ENCODE results near the gene HCCS.

Gene HCCS

GRCh38 chrX:11089802-11090201 is 21.3 kb upstream of the HCCS start:
- TF ChIP-seq CTCF (conservative IDR thresholded peaks at IDR 0.05; ENCODE audit: low read depth, low read length): no peak
- Histone ChIP-seq H3K4me2 (no peak overlapping the region), H3K4me3 (IDR thresholded peaks at IDR 0.05; ENCODE audit: insufficient read depth, low read depth, low read length) (no peak overlapping the region), H3K27ac (no peak overlapping the region), H4K20me1 (ENCODE audit: insufficient read depth) (no peaks in the 10 kb centered on the region), H3K36me3 (ENCODE audit: insufficient read depth) (no peaks in the 10 kb centered on the region), H3K27me3 (ENCODE audit: insufficient read depth, low read depth) (no peaks in the 10 kb centered on the region), H3K79me2 (ENCODE audit: insufficient read depth, low read depth) (no peaks in the 10 kb centered on the region), H3K9ac (no peak overlapping the region), H3K4me1 (ENCODE audit: low read depth, poor library complexity, severe bottlenecking) (no peaks in the 10 kb centered on the region), H2AFZ (ENCODE audit: low read depth) (no peak overlapping the region)

GRCh38 chrX:11097933-11098332 is 13.2 kb upstream of the HCCS start:
- no peaks in the 10 kb centered on the region for H3K27me3 ChIP-seq (ENCODE audit: insufficient read depth, low read depth)

GRCh38 chrX:11099465-11099864 is 11.7 kb upstream of the HCCS start:
- no peak for TF ChIP-seq CTCF (conservative IDR thresholded peaks at IDR 0.05; ENCODE audit: low read depth, low read length)
- H3K27ac ChIP-seq: no peak overlapping the region
- no peaks in the 10 kb centered on the region for H3K4me1 ChIP-seq (ENCODE audit: low read depth, poor library complexity, severe bottlenecking)

More at GRCh38 chrX:11097933-11098332, 13.2 kb upstream of the HCCS start:
- no peak overlapping the region for H3K9ac ChIP-seq
- H4K20me1 ChIP-seq (ENCODE audit: insufficient read depth): no peaks in the 10 kb centered on the region
- no peaks in the 10 kb centered on the region for H3K4me1 ChIP-seq (ENCODE audit: low read depth, poor library complexity, severe bottlenecking)
- no peak overlapping the region for H3K27ac ChIP-seq
- H3K79me2 ChIP-seq (ENCODE audit: insufficient read depth, low read depth): no peaks in the 10 kb centered on the region
- H3K4me2 ChIP-seq: no peak overlapping the region
- H2AFZ ChIP-seq (ENCODE audit: low read depth): no peak overlapping the region
- H3K36me3 ChIP-seq (ENCODE audit: insufficient read depth): no peaks in the 10 kb centered on the region
- H3K4me3 ChIP-seq (IDR thresholded peaks at IDR 0.05; ENCODE audit: insufficient read depth, low read depth, low read length): no peak overlapping the region
- TF ChIP-seq CTCF (conservative IDR thresholded peaks at IDR 0.05; ENCODE audit: low read depth, low read length): no peak

GRCh38 chrX:11100281-11101035 is 10.7 kb upstream of the HCCS start:
- Histone ChIP-seq H3K4me2 (no peak overlapping the region), H3K27me3 (ENCODE audit: insufficient read depth, low read depth) (no peaks in the 10 kb centered on the region), H3K27ac (no peak overlapping the region), H2AFZ (ENCODE audit: low read depth) (no peak overlapping the region), H3K4me3 (IDR thresholded peaks at IDR 0.05; ENCODE audit: insufficient read depth, low read depth, low read length) (no peak overlapping the region), H3K9ac (no peak overlapping the region), H4K20me1 (ENCODE audit: insufficient read depth) (no peaks in the 10 kb centered on the region), H3K36me3 (ENCODE audit: insufficient read depth) (no peaks in the 10 kb centered on the region), H3K79me2 (ENCODE audit: insufficient read depth, low read depth) (no peaks in the 10 kb centered on the region), H3K4me1 (ENCODE audit: low read depth, poor library complexity, severe bottlenecking) (no peaks in the 10 kb centered on the region)
- peak; percentile 66 for TF ChIP-seq CTCF (conservative IDR thresholded peaks at IDR 0.05; ENCODE audit: low read depth, low read length)

More at GRCh38 chrX:11099465-11099864, 11.7 kb upstream of the HCCS start:
- Histone ChIP-seq H3K9ac (no peak overlapping the region), H4K20me1 (ENCODE audit: insufficient read depth) (no peaks in the 10 kb centered on the region), H2AFZ (ENCODE audit: low read depth) (no peak overlapping the region), H3K27me3 (ENCODE audit: insufficient read depth, low read depth) (no peaks in the 10 kb centered on the region), H3K4me3 (IDR thresholded peaks at IDR 0.05; ENCODE audit: insufficient read depth, low read depth, low read length) (no peak overlapping the region), H3K79me2 (ENCODE audit: insufficient read depth, low read depth) (no peaks in the 10 kb centered on the region), H3K36me3 (ENCODE audit: insufficient read depth) (no peaks in the 10 kb centered on the region), H3K4me2 (no peak overlapping the region)

Data from KMS-11 (cell line).